SW 1271 (cell line): ENCODE data around the gene CPLANE2.
A peak's percentile ranks its signal among the peaks of the same experiment; 100 is the strongest.
"Not testable (repeated sequence)": the region's sequence is repeated elsewhere in the genome, so short reads cannot be mapped to it uniquely, and the experiment has no call there.

ENCODE experiments used
- DNase-seq, 2 experiments: peaks; one replicate each; lab custom pipeline; 2025; lab: John Stamatoyannopoulos, UW

CPLANE2 gene, protein sequence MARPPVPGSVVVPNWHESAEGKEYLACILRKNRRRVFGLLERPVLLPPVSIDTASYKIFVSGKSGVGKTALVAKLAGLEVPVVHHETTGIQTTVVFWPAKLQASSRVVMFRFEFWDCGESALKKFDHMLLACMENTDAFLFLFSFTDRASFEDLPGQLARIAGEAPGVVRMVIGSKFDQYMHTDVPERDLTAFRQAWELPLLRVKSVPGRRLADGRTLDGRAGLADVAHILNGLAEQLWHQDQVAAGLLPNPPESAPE

GRCh38 chr1:16236511-16237342, at the start of gene CPLANE2:
CPLANE2 (minus strand) TSS chr1:16237183; CDS start chr1:16236742, 441 bp downstream.
- DNase-seq = peak; percentile 48 to 81

DNA sequence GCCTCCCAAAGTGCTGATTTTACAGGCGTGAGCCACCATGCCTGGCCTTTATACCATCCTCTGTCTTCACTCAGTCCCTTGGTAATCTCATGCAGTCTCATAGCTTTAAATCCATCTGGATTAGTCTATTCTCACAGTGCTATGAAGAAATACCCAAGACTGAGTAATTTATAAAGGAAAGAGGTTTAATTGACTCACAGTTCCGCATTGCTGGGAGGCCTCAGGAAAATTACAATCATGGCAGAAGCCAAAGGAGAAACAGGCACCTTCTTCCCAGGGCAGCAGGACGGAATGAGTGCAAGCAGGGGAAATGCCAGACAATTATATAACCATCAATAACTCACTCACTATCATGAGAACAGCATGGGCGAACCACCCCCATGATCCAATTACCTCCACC, 49.1 kb upstream of the CPLANE2 start:
- no peak for DNase-seq

GRCh38 chr1:16281765-16282164, 44.8 kb upstream of the CPLANE2 start:
- no peak for DNase-seq

- DNase-seq = no peak
These were observed 42.2 kb upstream of the CPLANE2 start for GRCh38 chr1:16279186-16279585.

- no peak for DNase-seq
These were observed 39.5 kb upstream of the CPLANE2 start for GRCh38 chr1:16276302-16277030.

GRCh38 chr1:16275591-16275990, 38.6 kb upstream of the CPLANE2 start:
- no peak for DNase-seq

GRCh38 chr1:16267690-16268180, 30.8 kb upstream of the CPLANE2 start:
- no peak for DNase-seq

DNA sequence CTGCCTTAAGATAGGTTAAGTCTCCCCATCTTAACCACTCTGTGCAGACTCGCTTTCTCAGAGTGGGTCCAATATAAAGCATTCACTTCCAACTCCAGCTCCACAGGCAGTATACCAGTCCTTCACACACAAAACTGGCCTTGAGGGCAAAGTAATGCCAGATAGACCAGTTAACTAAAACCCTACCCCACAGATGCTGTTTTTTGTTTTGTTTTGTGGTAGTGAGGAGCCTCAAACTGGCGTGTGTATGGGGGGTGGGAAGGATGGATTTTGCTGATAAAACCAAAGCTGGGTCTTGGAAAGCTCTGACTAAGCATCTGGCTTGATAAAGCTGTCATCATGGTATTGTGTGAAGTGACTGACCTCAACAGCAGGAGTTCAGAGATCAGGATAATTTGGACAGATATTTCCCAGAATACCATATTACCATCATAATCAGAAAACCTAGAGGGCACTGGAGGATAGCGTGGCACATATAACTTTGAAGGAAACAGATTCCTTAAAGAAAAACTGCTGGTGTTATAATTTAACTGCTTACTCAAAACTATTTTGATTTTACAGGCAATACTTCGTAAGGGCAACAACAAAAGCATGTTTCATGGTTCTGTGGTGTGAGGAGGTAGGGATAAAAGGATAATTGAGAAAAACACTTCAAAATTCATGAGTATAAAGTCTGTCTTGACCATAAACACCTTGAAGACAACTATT, 29.6 kb upstream of the CPLANE2 start:
- DNase-seq = no peak

DNA sequence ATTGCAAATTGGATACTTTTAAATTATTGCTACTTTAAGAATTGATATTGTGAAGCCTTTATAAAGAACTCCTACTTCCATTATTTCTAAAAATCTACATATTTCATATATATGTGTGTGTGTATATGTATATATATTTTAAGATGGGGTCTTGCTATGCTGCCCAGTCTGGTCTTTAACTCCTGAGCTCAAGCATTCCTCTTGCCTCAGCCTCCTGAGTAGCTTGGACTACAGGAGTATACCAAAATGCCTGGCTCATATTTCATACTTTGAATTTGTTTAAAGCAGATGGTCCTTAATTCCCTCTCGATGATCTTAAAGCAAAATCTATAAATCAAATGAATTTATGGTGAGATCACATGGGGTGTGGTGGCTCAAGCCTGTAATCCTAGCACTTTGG, 25.1 kb upstream of the CPLANE2 start:
- DNase-seq = no peak

- peak; percentile 1 to 5 for DNase-seq
These were observed 23.8 kb upstream of the CPLANE2 start for GRCh38 chr1:16260814-16261213.

DNA sequence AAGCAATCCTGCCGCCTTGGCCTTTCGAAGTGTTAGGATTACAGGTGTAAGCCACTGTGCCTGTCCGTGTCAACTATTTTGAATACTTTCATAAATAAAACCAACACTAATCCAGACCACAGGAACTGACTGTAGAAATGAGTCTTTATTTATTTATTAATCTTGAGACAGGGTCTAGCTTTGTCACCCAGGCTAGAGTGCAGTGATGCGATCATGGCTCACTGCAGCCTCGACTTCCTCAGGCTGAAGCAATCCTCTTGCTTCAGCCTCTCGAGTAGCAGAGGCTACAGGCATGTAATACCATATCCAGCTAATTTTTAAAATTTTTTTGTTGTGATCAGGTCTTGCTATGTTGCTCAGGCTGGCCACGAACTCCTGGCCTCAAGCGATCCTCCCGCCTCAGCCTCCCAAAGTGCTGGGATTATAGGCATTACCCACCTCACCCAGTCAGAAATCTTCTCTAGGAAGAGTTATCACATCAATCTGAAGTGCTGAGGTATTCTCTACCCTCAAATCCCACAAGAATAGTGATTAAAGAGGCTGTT, 21.7 kb upstream of the CPLANE2 start:
- DNase-seq = no peak

DNA sequence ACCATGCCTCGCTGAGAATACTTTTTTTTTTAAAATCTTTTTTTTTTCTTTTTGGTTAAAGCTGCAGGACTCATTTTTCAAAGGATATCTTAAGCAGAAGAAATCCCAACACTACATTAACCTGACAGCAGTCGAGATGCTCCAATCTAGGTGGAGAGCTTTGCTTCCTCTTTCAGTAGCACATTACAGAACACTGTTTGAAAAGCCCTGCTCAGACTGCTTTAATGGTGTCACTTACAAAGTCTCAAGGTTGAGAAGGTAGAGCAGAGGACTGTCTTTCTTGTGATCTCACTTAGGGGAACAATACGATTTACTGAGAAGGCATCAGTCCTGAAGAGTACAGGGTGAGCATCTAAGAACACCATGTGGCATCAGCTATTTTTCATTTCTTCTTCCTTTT, 21.0 kb upstream of the CPLANE2 start:
- DNase-seq = no peak

- DNase-seq = not testable (repeated sequence)
These were observed 20.6 kb upstream of the CPLANE2 start for GRCh38 chr1:16257556-16257955.

GRCh38 chr1:16256478-16256877, 19.5 kb upstream of the CPLANE2 start:
- no peak for DNase-seq

DNA sequence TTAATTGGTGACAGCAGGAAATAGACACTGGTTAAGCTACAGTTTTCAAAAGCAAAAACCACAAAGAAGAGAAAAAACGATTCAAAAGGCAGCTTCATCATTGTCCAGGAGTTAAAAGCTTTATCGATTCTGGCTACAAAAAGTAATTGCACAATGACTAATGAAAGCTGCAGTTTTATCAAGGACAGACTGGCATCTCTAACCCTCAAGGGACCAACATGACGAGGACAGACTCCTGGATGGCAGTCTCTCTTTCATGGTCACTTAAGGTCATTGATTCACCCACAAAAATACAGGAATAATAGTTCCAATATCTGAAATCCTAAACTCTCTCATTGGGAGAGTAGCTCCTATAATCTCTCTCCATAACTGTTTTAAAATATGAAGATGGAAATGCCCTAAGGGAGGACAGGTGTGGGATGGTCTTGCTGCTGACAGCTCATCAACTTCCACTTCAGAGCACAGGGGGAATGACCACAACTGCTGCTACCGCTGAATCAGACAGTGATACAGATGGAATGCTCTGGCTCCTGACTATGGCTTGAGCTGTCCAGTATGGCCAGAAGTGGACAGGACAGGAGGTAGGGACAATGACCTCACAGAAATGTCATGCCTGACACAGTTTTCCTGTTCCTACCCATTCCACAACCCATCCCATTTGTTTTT, 17.4 kb upstream of the CPLANE2 start:
- no peak for DNase-seq

GRCh38 chr1:16253332-16253922, 16.4 kb upstream of the CPLANE2 start:
- no peak for DNase-seq

GRCh38 chr1:16252912-16253311, 15.9 kb upstream of the CPLANE2 start:
- DNase-seq = no peak

DNA sequence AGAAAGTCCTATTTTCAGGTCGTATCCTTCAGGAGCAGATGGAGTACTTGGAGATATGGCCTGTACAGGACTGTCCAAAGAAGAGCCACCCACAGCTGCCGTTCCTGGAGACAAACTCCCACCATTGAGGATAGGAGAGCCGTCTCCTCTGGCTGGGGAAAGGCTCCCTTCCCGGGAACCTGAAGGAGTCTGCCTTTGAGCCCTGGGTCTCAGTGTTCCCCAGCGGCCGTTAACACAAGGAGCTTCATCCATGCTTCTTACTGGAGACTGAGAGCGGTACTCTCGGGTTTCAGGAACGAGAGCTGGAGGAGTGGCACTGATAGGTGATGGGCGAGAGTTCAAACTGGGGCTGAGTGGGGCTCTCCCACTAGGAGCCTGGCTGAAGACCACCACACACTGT, 14.4 kb upstream of the CPLANE2 start:
- no peak for DNase-seq

DNA sequence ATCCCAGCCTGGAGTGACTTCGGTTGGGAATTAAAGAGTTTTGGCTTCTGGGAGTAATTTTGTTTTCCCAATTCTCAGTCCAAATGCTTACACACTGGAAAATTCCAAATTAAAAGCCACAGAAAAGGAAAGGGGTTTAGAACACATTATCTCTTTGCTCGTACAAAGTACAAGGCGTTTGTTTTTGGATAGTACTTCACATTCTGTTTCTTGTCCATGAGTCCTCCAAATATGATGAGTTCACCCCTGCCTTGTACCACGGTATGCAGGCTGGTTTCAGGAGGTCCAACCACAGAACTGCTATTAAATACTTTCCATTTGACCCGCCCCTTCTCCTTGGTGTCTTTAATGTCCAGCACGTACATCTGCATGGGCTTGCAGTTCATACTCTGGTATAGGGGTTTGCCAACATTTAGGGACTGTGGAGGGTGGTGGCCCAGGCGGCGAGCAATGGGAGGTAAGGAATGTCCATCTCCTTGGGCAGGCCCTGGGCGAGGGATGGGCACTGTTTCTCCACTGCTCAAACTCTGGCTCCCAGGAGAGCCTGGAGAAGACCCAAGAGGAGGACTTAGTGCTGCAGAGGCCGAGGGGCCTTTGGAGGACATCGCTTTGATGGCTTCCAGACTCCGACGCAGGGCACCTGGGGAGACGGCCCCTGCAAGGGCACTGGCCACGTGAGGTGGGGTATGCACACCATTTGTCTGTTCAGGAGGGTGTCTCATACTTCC, 13.7 kb upstream of the CPLANE2 start:
- DNase-seq = no peak
